ENCODE measurements around the gene RSPRY1.
"Not testable (repeated sequence)": the region's sequence is repeated elsewhere in the genome, so short reads cannot be mapped to it uniquely, and the experiment has no call there.

Gene RSPRY1

GRCh38 chr16:57263541-57264351 is 77.6 kb downstream of the RSPRY1 start:
- no peak overlapping the region for H3K4me3 ChIP-seq (replicated peaks; ENCODE audit: low read depth, low read length)
- H3K36me3 ChIP-seq (ENCODE audit: control insufficient read depth, insufficient read depth, low read length) = no peaks in the 10 kb centered on the region
- TF ChIP-seq CTCF (IDR thresholded peaks at IDR 0.05; ENCODE audit: insufficient read depth, low read length, poor library complexity, severe bottlenecking) = no peak
- DNase-seq (ENCODE audit: extremely low read depth, insufficient read length) = no peak
- H3K27me3 ChIP-seq (replicated peaks; ENCODE audit: control insufficient read depth, insufficient read depth, low read length) = no peaks in the 10 kb centered on the region

DNA sequence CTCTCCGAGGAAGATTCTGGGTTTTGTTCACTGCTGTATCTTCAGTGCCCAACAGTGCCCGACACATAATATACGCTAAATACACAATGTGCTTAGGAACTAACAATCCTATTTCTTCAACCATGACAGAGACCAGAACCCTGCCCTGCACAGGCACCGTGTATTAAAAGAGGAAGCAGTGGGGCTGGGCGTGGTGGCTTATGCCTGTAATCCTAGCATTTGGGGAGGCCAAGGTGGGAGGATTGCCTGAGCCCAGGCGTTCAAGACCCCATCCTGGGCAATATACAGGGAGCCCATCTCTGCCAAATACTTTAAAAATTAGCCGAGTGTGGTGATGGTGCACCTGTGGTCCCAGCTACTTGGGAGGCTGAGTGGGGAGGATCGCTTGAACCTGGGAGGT is 78.3 kb downstream of the RSPRY1 start:
- Histone ChIP-seq H3K4me3 (replicated peaks; ENCODE audit: low read depth, low read length) (no peak overlapping the region), H3K27me3 (replicated peaks; ENCODE audit: control insufficient read depth, insufficient read depth, low read length) (no peaks in the 10 kb centered on the region), H3K36me3 (ENCODE audit: control insufficient read depth, insufficient read depth, low read length) (no peaks in the 10 kb centered on the region)
- DNase-seq (ENCODE audit: extremely low read depth, insufficient read length) = no peak
- no peak for TF ChIP-seq CTCF (IDR thresholded peaks at IDR 0.05; ENCODE audit: insufficient read depth, low read length, poor library complexity, severe bottlenecking)

DNA sequence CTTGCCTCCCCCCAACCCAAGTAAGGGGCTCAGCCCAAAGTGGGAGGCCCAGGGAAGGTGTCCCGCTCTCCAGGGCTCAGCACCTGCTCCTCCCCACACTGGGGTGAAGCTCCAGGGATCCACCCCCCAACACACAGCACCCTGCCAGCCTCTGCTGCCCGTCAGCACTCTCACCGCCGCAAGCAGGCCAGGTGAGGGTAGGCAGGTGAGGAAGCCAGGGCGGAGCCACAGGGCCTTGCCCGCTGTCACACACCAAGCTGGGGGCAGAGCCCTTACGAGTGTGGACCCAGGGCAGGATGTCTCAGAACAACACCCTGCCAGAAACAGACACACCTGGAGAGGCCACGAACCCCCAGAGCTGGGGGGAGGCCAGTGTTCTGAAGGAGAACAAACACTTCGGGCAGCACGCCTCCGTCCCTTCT is 78.8 kb downstream of the RSPRY1 start:
- no peaks in the 10 kb centered on the region for H3K27me3 ChIP-seq (replicated peaks; ENCODE audit: control insufficient read depth, insufficient read depth, low read length)
- H3K4me3 ChIP-seq (replicated peaks; ENCODE audit: low read depth, low read length) = no peak overlapping the region
- DNase-seq (ENCODE audit: extremely low read depth, insufficient read length) = no peak
- no peaks in the 10 kb centered on the region for H3K36me3 ChIP-seq (ENCODE audit: control insufficient read depth, insufficient read depth, low read length)
- TF ChIP-seq CTCF (IDR thresholded peaks at IDR 0.05; ENCODE audit: insufficient read depth, low read length, poor library complexity, severe bottlenecking) = no peak

- Histone ChIP-seq H3K4me3 (replicated peaks; ENCODE audit: low read depth, low read length) (no peak overlapping the region), H3K36me3 (ENCODE audit: control insufficient read depth, insufficient read depth, low read length) (no peaks in the 10 kb centered on the region), H3K27me3 (replicated peaks; ENCODE audit: control insufficient read depth, insufficient read depth, low read length) (no peaks in the 10 kb centered on the region)
- no peak for DNase-seq (ENCODE audit: extremely low read depth, insufficient read length)
- no peak for TF ChIP-seq CTCF (IDR thresholded peaks at IDR 0.05; ENCODE audit: insufficient read depth, low read length, poor library complexity, severe bottlenecking)
These were observed 79.9 kb downstream of the RSPRY1 start for GRCh38 chr16:57265850-57266530.

- no peak for DNase-seq (ENCODE audit: extremely low read depth, insufficient read length)
- Histone ChIP-seq H3K27me3 (replicated peaks; ENCODE audit: control insufficient read depth, insufficient read depth, low read length) (no peaks in the 10 kb centered on the region), H3K4me3 (replicated peaks; ENCODE audit: low read depth, low read length) (no peak overlapping the region), H3K36me3 (ENCODE audit: control insufficient read depth, insufficient read depth, low read length) (no peaks in the 10 kb centered on the region)
- TF ChIP-seq CTCF (IDR thresholded peaks at IDR 0.05; ENCODE audit: insufficient read depth, low read length, poor library complexity, severe bottlenecking) = no peak
These were observed 80.6 kb downstream of the RSPRY1 start for GRCh38 chr16:57266531-57267260.

DNA sequence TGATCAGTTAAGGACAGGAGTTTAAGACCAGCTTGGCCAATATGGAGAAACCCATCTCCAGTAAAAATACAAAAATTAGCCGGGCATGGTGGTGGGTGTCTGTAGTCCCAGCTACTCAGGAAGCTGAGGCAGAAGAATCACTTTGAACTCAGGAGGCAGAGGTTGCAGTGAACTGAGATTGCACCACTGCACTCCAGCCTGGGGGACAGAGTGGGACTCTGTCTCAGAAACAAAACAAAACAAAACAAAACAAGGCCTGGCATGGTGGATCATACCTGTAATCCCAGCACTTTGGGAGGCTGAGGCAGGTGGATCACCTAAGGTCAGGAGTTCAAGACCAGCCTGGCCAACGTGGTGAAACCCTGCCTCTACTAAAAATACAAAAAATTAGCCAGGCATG is 81.2 kb downstream of the RSPRY1 start:
- not testable (repeated sequence) for H3K27me3 ChIP-seq (replicated peaks; ENCODE audit: control insufficient read depth, insufficient read depth, low read length); H3K36me3 ChIP-seq (ENCODE audit: control insufficient read depth, insufficient read depth, low read length); DNase-seq (ENCODE audit: extremely low read depth, insufficient read length); H3K4me3 ChIP-seq (replicated peaks; ENCODE audit: low read depth, low read length)

Measured in GM06990 (cell line).